NB4 (cell line): ENCODE measurements around the gene MEG3.

Experiments used
- CTCF ChIP-seq: IDR thresholded peaks from one replicate; pipeline ENCODE4 v1.5.1; 2012; ENCODE audit warnings: low read depth, low read length
- MYC ChIP-seq: IDR thresholded peaks from 2 replicates; pipeline ENCODE4 v1.6.1; 2011; ENCODE audit warnings: low read depth, low read length
- POLR2A ChIP-seq: IDR thresholded peaks from 2 replicates; pipeline ENCODE4 v1.6.1; 2011; ENCODE audit warnings: mild to moderate bottlenecking; ENCODE audit not compliant: insufficient read length; ENCODE audit errors: extremely low read depth

- TF ChIP-seq POLR2A (no peak), CTCF (no peak), MYC (no peak)
Observed at GRCh38 chr14:100788517-100788916, 37.4 kb upstream of the MEG3 start.
